ENCODE results near the gene PRTFDC1. TPM values are rescaled to one million over a fixed set of nuclear protein-coding genes. Genes with fewer than 3 reads are reported as not detected.

PRTFDC1 gene
- total and polyA plus RNA-seq, 2 of the 8 experiments (the other 6 are each of a cell fraction or from before 2014, with no cell fraction given), result 5.9 to 6.6 TPM

DNA sequence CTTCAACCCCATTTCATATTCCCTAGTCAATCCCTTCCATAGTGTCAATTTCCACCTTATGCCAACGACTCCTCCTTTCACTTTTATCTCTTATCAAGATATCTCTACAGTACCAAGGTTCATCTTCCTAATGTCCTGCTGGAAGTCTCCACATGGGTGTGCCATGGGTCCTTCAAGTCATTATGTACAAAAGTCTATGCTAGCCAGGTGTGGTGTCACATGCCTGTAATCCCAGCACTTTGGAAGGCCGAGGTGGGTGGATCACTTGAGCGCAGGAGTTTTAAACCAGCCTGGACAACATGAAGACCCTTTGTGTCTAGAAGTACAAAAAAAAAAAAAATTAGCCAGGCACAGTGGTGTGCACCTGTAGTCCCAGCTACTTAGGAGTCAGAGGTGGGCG is 47.6 kb downstream of the PRTFDC1 start:
- DNase-seq (ENCODE audit: low read depth in 1 of 2, low spot score in 2 of 2) (no peak), FAIRE-seq (no peak)
- Histone ChIP-seq H3K23ac (ENCODE audit: insufficient read length) (no peak overlapping the region), H4K5ac (ENCODE audit: insufficient read length, low read depth, low read length) (no peak overlapping the region), H2AFZ (ENCODE audit: low read length) (no peak overlapping the region), H3K14ac (ENCODE audit: insufficient read length) (no peak overlapping the region), H4K8ac (ENCODE audit: extremely low read depth, insufficient read depth, low read length) (no peak overlapping the region), H2BK5ac (ENCODE audit: low read depth, low read length) (no peak overlapping the region), H2BK15ac (ENCODE audit: low read length) (no peak overlapping the region), H3K23me2 (ENCODE audit: low read depth, low read length) (no peaks in the 10 kb centered on the region), H3K18ac (ENCODE audit: extremely low read depth, low read length) (no peak overlapping the region), H3K79me2 (ENCODE audit: control insufficient read depth in 1 of 2, insufficient read depth in 2 of 2, low read length in 2 of 2) (no peaks in the 10 kb centered on the region), H3K4me2 (ENCODE audit: insufficient read depth in 1 of 2, low read depth in 2 of 2, low read length in 2 of 2) (no peak overlapping the region), H4K20me1 (replicated peaks in 1 of 2; ENCODE audit: control insufficient read depth in 1 of 2, insufficient read depth in 2 of 2, low read length in 2 of 2) (no peaks in the 10 kb centered on the region), H3K9ac (replicated peaks in 1 of 4; ENCODE audit: extremely low read depth in 1 of 4, low read depth in 3 of 4, low read length in 3 of 4) (no peak overlapping the region), H4K91ac (replicated peaks; ENCODE audit: insufficient read length, low read length) (no peak overlapping the region), H2BK20ac (ENCODE audit: low read length) (no peak overlapping the region), H2AK5ac (ENCODE audit: low read depth, low read length) (no peak overlapping the region), H3K27me3 (replicated peaks in 1 of 4; ENCODE audit: control insufficient read depth in 3 of 4, extremely low read depth in 1 of 4, insufficient read depth in 3 of 4, low read length in 3 of 4) (no peaks in the 10 kb centered on the region), H3K4ac (replicated peaks; ENCODE audit: insufficient read length, low read depth, low read length) (no peak overlapping the region), H3K27ac (ENCODE audit: low read depth, low read length) (no peak overlapping the region), H2BK120ac (replicated peaks; ENCODE audit: low read depth, low read length) (no peak overlapping the region), H3K56ac (replicated peaks; ENCODE audit: insufficient read length, low read depth, low read length) (no peak overlapping the region), H3K4me1 (replicated peaks in 1 of 4; ENCODE audit: control insufficient read depth in 3 of 4, insufficient read depth in 4 of 4, low read length in 3 of 4) (no peaks in the 10 kb centered on the region), H3K4me3 (ENCODE audit: extremely low read depth in 1 of 4, insufficient read depth in 2 of 4, low read depth in 3 of 4, low read length in 4 of 4) (no peak overlapping the region), H3K79me1 (ENCODE audit: low read depth, low read length) (no peaks in the 10 kb centered on the region), H3K36me3 (ENCODE audit: control insufficient read depth in 2 of 4, insufficient read depth in 4 of 4, low read length in 3 of 4) (no peaks in the 10 kb centered on the region), H3K9me3 (ENCODE audit: insufficient read depth in 2 of 2, low read depth in 1 of 2, low read length in 1 of 2) (no peaks in the 10 kb centered on the region), H2BK12ac (ENCODE audit: low read depth, low read length) (no peak overlapping the region)
- ChIA-PET POLR2A (ENCODE audit: partially characterized antibody) (interaction anchor here (0.6 kb wide), 2 partner anchors 51 to 432 kb away, joined by 3 read pairs; no protein-coding TSS in a partner anchor), CTCF (ENCODE audit: partially characterized antibody) (interaction anchor here (0.6 to 1.1 kb wide), 2 partner anchors 11 to 94 kb away, joined by 3 to 4 read pairs; no protein-coding TSS in a partner anchor)
- WGBS, 2 experiments (ENCODE audit: extremely low coverage in 1 of 2, insufficient coverage in 1 of 2, insufficient read length in 1 of 2, insufficient replicate concordance in 2 of 2, low coverage in 1 of 2, low lambda C conversion rate in 2 of 2, missing lambda C conversion rate in 1 of 2), result 91 to 100% methylated on average over 1 to 4 of the region's 4 CpGs
- TF ChIP-seq CTCF (IDR thresholded peaks at IDR 0.05; ENCODE audit: control extremely low read depth in 1 of 3, insufficient read depth in 1 of 3, low read depth in 1 of 3, low read length in 3 of 3), result no peak
- TF ChIP-seq HDAC6 (IDR thresholded peaks at IDR 0.05; ENCODE audit: low read depth, low read length), result no peak
- no peak for TF ChIP-seq CHD2 (IDR thresholded peaks at IDR 0.05; ENCODE audit: low read length)

Data from H1 (cell line).